AG20443 (cell line): Measurements from ENCODE around the gene KRTAP10-11.
"Not testable (repeated sequence)": the region's sequence is repeated elsewhere in the genome, so short reads cannot be mapped to it uniquely, and the experiment has no call there.

Experiments used
- DNase-seq: peaks from one replicate; pipeline ENCODE4 v3.0.0; 2012; ENCODE audit warnings: low spot score, mixed read lengths

The KRTAP10-11 gene

DNA sequence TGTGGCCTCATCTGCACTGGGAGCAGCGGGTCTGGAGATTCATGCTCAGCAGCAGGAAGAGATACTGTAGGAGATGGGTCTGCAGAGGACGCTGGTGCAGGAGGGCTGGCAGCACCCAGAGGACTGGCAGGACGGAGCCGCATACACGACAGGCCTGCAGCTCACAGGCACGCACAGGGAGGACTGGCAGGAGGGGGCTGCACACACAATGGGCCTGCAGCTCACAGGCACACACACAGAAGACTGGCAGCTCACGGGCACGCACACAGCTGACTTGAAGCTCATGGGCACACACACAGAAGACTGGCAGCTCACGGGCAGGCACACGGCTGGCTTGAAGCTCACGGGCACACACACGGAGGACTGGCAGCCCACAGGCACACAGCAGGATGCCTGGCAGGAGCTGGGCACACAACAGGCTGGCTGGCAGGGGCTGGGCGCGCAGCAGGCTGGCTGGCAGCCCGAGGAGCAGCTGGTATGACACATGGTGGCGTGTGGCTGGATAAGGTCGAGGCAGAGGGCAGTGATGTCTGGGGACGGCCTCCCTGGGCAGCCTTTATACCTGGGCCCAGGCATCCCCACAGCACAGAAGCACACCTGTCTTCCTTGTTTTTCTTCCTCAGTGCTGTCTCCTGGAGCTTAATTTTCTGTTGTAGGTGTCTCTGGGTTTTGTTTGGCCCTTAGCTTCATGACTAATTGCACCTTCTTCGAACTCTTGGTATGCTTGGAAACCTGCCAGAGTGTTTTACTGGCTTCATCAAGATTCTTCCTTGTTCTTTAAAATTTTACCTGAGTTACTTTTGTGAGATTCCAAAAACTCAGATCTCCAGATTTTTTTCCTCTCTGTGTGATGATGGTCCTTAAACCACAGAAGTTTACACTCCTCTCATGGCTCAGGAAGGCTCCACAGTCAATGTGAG lies 20.4 kb downstream of the KRTAP10-11 start, which contains the start of gene KRTAP12-2:
Gene KRTAP12-2, minus strand, starts transcription at position 527 of the 920 bp plus-strand sequence. Its CDS starts 41 bp downstream, at position 486.
- no peak for DNase-seq

- no peak for DNase-seq
Observed at GRCh38 chr21:44667612-44668011, 21.4 kb downstream of the KRTAP10-11 start.

GRCh38 chr21:44670642-44671432 lies 24.6 kb downstream of the KRTAP10-11 start:
- DNase-seq, result no peak

GRCh38 chr21:44671911-44672310 lies 25.7 kb downstream of the KRTAP10-11 start:
- DNase-seq, result no peak

DNA sequence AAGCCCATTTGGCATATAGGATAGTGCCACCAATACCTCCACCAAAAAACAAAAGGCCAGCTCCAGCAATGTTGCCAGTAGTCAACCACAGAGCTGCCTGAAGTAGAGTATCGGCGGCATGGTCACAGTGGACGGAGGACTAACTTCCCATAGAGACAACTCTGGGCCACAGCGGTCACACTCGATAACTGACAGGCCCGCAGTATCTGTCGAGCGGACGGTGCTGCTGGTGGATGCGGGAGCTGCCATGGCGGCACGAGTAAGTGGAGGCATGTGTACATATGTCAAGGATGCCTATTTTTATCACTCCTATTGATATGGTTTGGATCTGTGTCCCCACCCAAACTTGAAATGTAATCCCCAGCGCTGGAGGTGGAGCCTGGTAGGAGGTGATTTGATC lies 31.7 kb downstream of the KRTAP10-11 start:
- no peak for DNase-seq

DNA sequence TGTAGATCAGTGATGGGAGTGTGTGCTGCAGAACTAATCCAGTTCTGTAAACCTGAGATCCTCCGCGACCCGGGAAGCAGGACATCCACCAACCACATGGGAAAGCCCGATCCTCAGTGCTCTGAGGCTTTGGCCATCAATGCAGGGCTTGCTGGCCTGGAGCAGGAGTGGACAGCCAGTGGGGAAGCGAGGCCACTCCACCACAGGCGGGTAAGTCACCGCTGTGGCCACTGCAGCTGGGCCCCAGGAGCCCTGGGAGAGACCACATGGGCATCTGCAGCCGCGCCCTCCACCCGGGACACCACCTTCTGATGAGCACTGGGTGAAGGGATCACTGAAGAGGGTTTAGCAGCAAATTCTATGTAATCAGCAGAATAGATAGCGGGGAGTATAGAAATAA lies 34.9 kb downstream of the KRTAP10-11 start:
- DNase-seq, result no peak

GRCh38 chr21:44681861-44682579 lies 35.8 kb downstream of the KRTAP10-11 start, which contains the start of gene KRTAP12-1:
KRTAP12-1 (minus strand) TSS chr21:44682163; CDS start chr21:44682123, 40 bp downstream.
- DNase-seq, result no peak

DNA sequence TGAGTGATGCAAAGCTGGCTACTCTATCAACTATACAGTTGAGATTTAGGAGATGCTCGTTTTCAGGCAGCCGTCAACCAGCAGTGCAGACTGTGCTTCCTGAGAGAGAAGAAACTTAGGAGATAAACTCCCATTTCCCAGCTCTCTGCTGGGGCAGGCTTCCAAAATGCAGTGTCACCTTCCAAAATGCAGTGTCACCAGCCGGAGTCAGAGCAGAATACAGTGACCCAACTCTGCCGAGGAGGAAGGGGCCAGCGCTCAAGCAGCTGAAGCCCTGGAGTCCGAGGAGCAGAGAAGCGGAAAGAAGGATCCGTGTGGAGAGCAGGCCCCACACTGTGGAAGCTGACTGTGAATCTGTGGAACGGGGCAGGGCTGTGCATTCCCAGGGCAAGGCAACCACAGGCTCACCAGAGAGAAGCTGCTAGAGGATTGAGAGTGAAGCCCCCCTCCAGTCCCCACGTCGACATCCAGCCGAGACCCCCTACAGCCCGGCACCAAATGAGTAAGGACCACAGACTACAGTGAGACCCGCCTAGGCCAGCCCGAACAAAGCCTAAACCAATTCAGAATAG lies 36.5 kb downstream of the KRTAP10-11 start:
- DNase-seq, result no peak

- DNase-seq, result no peak
Observed at GRCh38 chr21:44684077-44684476, 37.9 kb downstream of the KRTAP10-11 start.

DNA sequence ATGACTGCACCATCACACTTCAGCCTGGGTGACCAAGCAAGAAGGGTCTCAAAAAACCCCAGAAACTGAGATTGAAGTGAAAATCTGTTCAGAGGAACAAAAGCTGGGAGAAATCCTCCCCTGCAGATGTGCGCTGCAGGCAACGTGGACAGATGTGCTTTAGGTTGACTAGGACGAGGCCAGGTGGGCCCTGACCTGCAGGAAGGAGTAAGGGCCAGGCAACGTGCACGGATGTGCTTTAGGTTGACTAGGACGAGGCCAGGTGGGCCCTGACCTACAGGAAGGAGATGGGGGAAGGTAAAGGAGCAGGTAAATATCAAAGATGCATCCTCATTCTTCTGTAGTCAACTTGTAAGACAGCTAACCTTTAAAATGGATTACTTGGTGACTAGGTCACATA lies 38.3 kb downstream of the KRTAP10-11 start:
- no peak for DNase-seq

- DNase-seq, result not testable (repeated sequence)
Observed at GRCh38 chr21:44685050-44685449, 38.8 kb downstream of the KRTAP10-11 start.

GRCh38 chr21:44686000-44686781 lies 40.0 kb downstream of the KRTAP10-11 start:
- DNase-seq, result no peak

- no peak for DNase-seq
Observed at GRCh38 chr21:44686843-44687561, 40.8 kb downstream of the KRTAP10-11 start.

GRCh38 chr21:44687671-44688070 lies 41.5 kb downstream of the KRTAP10-11 start:
- no peak for DNase-seq

GRCh38 chr21:44689740-44690139 lies 43.5 kb downstream of the KRTAP10-11 start:
- DNase-seq, result not testable (repeated sequence)

GRCh38 chr21:44691686-44692085 lies 45.5 kb downstream of the KRTAP10-11 start:
- DNase-seq, result no peak

- DNase-seq, result no peak
Observed at GRCh38 chr21:44692798-44693512, 46.7 kb downstream of the KRTAP10-11 start.

GRCh38 chr21:44694776-44695175 lies 48.6 kb downstream of the KRTAP10-11 start:
- DNase-seq, result no peak

DNA sequence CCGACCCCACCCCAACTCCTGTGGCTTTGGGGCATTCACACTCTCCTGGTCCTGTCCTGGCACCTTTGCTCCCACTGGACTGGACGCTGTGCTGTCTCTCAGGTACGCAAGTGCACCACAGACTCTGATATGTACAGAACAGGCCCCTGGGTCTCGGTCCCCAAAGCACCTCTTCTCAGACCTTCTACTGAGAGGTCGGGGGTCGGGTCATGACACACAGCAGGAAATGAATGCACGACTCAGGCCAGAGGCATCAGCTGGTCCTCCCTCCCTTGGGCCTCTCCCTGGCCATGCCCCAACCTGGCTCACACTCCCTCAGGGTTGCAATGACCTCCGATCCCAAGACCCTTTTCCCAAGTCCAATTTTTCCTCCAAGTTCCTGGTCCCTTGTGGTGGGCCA lies 49.0 kb downstream of the KRTAP10-11 start:
- DNase-seq, result peak; percentile 7

- no peak for DNase-seq
Observed at GRCh38 chr21:44695641-44696040, 49.4 kb downstream of the KRTAP10-11 start.
